Endodermal cell (in vitro differentiated cells): ENCODE results near the gene ANKRD37. TPM values are rescaled to one million over a fixed set of nuclear protein-coding genes. Genes with fewer than 3 reads are reported as not detected.

Experiments
- DNase-seq: peaks from one replicate; pipeline ENCODE4 v3.0.0-alpha.2; 2017
- H3K27ac ChIP-seq: 2 replicates; pipeline ENCODE4 v1.5.1; 2013; ENCODE audit warnings: mild to moderate bottlenecking, low read depth, low read length, moderate library complexity
- H3K27me3 ChIP-seq: 2 replicates; pipeline ENCODE4 v1.6.1; 2013; ENCODE audit warnings: mild to moderate bottlenecking, low read length, moderate library complexity; ENCODE audit not compliant: insufficient read depth, control insufficient read depth, poor library complexity, severe bottlenecking
- H3K36me3 ChIP-seq: 2 replicates; pipeline ENCODE4 v1.7.0; 2013; ENCODE audit warnings: mild to moderate bottlenecking, low read length, moderate library complexity; ENCODE audit not compliant: control insufficient read depth, insufficient read depth
- H3K4me1 ChIP-seq: one replicate; pipeline ENCODE4 v1.7.0; 2013; ENCODE audit warnings: low read length; ENCODE audit not compliant: control insufficient read depth, insufficient read depth
- H3K4me3 ChIP-seq: 2 replicates; pipeline ENCODE4 v1.5.1; 2013; ENCODE audit warnings: mild to moderate bottlenecking, low read length, moderate library complexity
- H3K9ac ChIP-seq: 2 replicates; pipeline ENCODE4 v1.6.1; 2013; ENCODE audit warnings: mild to moderate bottlenecking, low read length, moderate library complexity; ENCODE audit not compliant: poor library complexity, severe bottlenecking; ENCODE audit errors: extremely low read depth
- H3K9me3 ChIP-seq: 2 replicates; pipeline ENCODE4 v1.6.1; 2013; ENCODE audit warnings: mild to moderate bottlenecking, low read length, moderate library complexity; ENCODE audit not compliant: control insufficient read depth
- H3K27ac Mint-ChIP-seq: 2 replicates; pipeline ENCODE4 v1.8.0; 2020; ENCODE audit warnings: mixed read lengths
- H3K27me3 Mint-ChIP-seq: 2 replicates; pipeline ENCODE4 v1.8.0; 2021; ENCODE audit warnings: mild to moderate bottlenecking, mixed read lengths; ENCODE audit not compliant: insufficient read depth
- H3K36me3 Mint-ChIP-seq: 2 replicates; pipeline ENCODE4 v1.8.0; 2020; ENCODE audit warnings: low read depth, mixed read lengths
- H3K4me1 Mint-ChIP-seq: 2 replicates; pipeline ENCODE4 v1.8.0; 2020; ENCODE audit warnings: mixed read lengths
- H3K4me3 Mint-ChIP-seq: 2 replicates; pipeline ENCODE4 v1.8.0; 2020; ENCODE audit warnings: mild to moderate bottlenecking, moderate library complexity, mixed read lengths
- H3K9me3 Mint-ChIP-seq: 2 replicates; pipeline ENCODE4 v1.8.0; 2020; ENCODE audit warnings: mild to moderate bottlenecking, mixed read lengths
- CTCF ChIP-seq: fragments of 200-600 bp; sonication (generic); conservative IDR thresholded peaks from 2 replicates; pipeline ENCODE4 v1.5.0; 2021; ENCODE audit warnings: antibody characterized with exemption, mild to moderate bottlenecking
- WGBS, 2 experiments: methylation state at CpG; one replicate each; pipeline versions ENCODE4 v1.1.5 to v1.1.7; 2013; ENCODE audit warnings: missing lambda C conversion rate in 2 of 2, mixed read lengths in 1 of 2; ENCODE audit not compliant: insufficient coverage in 1 of 2, insufficient read length in 1 of 2; 5-methylcytosine and 5-hydroxymethylcytosine counted together
- total RNA-seq, 2 donors: library from RNA; stranded (reverse); fragmentation: NEBNext Ultra II Directional in 1 of 2; extraction: Animal tissue kit (Norgen Biotek cat#: 25700) in 1 of 2; gene quantifications; 2 replicates in 1 of 2; 3 replicates in 1 of 2; pipeline ENCODE4 v1.2.1, GENCODE V29; 2021

The ANKRD37 gene
- total RNA-seq, 2 donors from 2014 or later = 0.95 to 1.3 TPM

GRCh38 chr4:185378264-185378663 is 18.4 kb upstream of the ANKRD37 start:
- WGBS, 2 experiments = 82 to 83% methylated on average over 5 to 6 of the region's 6 CpGs
- no peak overlapping the region for H3K4me3 ChIP-seq
- no peak for DNase-seq
- Mint-ChIP-seq H3K4me1 (peaks cover 8% of the 10 kb centered on the region), H3K9me3 (peaks cover 19% of the 10 kb centered on the region), H3K27ac (no peak overlapping the region), H3K27me3 (peaks cover 28% of the 10 kb centered on the region), H3K4me3 (no peak overlapping the region), H3K36me3 (peaks cover 40% of the 10 kb centered on the region)
- H3K27ac ChIP-seq = no peak overlapping the region
- H3K36me3 ChIP-seq = peaks cover 27% of the 10 kb centered on the region
- TF ChIP-seq CTCF = no peak
- H3K4me1 ChIP-seq = no peaks in the 10 kb centered on the region
- no peak overlapping the region for H3K9ac ChIP-seq
- peaks cover 9% of the 10 kb centered on the region for H3K27me3 ChIP-seq
- peaks cover 28% of the 10 kb centered on the region for H3K9me3 ChIP-seq

GRCh38 chr4:185379326-185380295 is 17.0 kb upstream of the ANKRD37 start:
- no peak overlapping the region for H3K4me3 ChIP-seq
- H3K9me3 ChIP-seq = peaks cover 28% of the 10 kb centered on the region
- DNase-seq = no peak
- Mint-ChIP-seq H3K9me3 (peaks cover 19% of the 10 kb centered on the region), H3K27me3 (peaks cover 24% of the 10 kb centered on the region), H3K4me1 (no peaks in the 10 kb centered on the region), H3K36me3 (peaks cover 47% of the 10 kb centered on the region), H3K27ac (no peak overlapping the region), H3K4me3 (no peak overlapping the region)
- no peaks in the 10 kb centered on the region for H3K4me1 ChIP-seq
- H3K9ac ChIP-seq = no peak overlapping the region
- H3K36me3 ChIP-seq = peaks cover 27% of the 10 kb centered on the region
- H3K27me3 ChIP-seq = peaks cover 8% of the 10 kb centered on the region
- no peak overlapping the region for H3K27ac ChIP-seq
- WGBS, 2 experiments = 96% methylated on average over 9 to 13 of the region's 13 CpGs
- no peak for TF ChIP-seq CTCF

DNA sequence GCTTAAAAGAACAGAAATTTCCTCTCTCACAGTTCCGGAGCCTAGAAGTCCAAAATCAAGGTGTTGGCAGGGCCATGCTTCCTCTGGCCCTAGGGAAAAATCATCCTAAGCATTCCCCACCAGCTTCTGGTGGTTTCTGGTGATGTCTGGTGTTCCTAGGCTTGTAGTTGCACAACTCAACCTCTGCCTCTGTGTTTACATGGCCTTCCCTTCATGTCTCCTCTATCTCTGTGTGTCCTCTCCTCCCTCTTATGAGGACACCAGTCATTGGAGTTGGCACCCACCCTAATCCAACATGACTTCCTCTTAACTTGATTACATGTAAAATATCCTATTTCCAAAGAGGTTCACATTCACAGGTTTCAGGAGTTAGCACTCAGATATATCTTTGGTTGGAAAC is 16.3 kb upstream of the ANKRD37 start:
- Mint-ChIP-seq H3K27me3 (peaks cover 19% of the 10 kb centered on the region), H3K4me3 (no peak overlapping the region), H3K36me3 (peaks cover 47% of the 10 kb centered on the region), H3K9me3 (peaks cover 19% of the 10 kb centered on the region), H3K27ac (no peak overlapping the region), H3K4me1 (no peaks in the 10 kb centered on the region)
- Histone ChIP-seq H3K27ac (no peak overlapping the region), H3K4me3 (no peak overlapping the region), H3K36me3 (peaks cover 27% of the 10 kb centered on the region), H3K4me1 (no peaks in the 10 kb centered on the region), H3K9me3 (peaks cover 28% of the 10 kb centered on the region), H3K27me3 (peaks cover 4% of the 10 kb centered on the region), H3K9ac (no peak overlapping the region)
- no peak for TF ChIP-seq CTCF
- WGBS, 2 experiments = 89 to 100% methylated on average over 1 of the region's 1 CpG
- DNase-seq = no peak
